Gastroesophageal sphincter (tissue), 4 donors: ENCODE data around the gene ZCCHC24. TPM values are rescaled to one million over a fixed set of nuclear protein-coding genes. Genes with fewer than 3 reads are reported as not detected.

Experiments used
- ATAC-seq: fragments of 150-250 bp; one replicate; pipeline ENCODE4 v1.9.1; 2016; ENCODE audit warnings: mild to moderate bottlenecking, moderate library complexity
- H3K27ac ChIP-seq, 4 donors: fragments of 200-600 bp; sonication (generic) in 3 of 4; 1 replicate in 3 of 4; 2 replicates in 1 of 4; pipeline ENCODE4 v1.5.1; 2016 to 2019
- H3K27me3 ChIP-seq: fragments of 200-600 bp; sonication (generic); one replicate; pipeline ENCODE4 v1.5.1; 2019
- H3K36me3 ChIP-seq, 2 donors: fragments of 200-600 bp; sonication (generic); one replicate each; pipeline ENCODE4 v1.5.1; 2019; ENCODE audit warnings: control low read depth in 1 of 2
- H3K4me1 ChIP-seq, 3 donors: fragments of 200-600 bp; sonication (generic); 1 replicate in 2 of 3; 2 replicates in 1 of 3; pipeline ENCODE4 v1.5.1; 2016 to 2019; ENCODE audit warnings: control low read depth in 2 of 3
- H3K4me3 ChIP-seq, 2 donors: fragments of 200-600 bp; sonication (generic); one replicate each; pipeline ENCODE4 v1.5.1; 2019; ENCODE audit warnings: mild to moderate bottlenecking in 1 of 2, moderate library complexity in 1 of 2
- H3K9me3 ChIP-seq, 3 donors: fragments of 200-600 bp; sonication (generic); one replicate each; pipeline ENCODE4 v1.5.1; 2017 to 2019; ENCODE audit warnings: control low read depth in 2 of 3
- EP300 ChIP-seq: sonication (generic); formaldehyde crosslinking; IDR thresholded peaks from one replicate; pipeline ENCODE4 v1.6.1; 2017; ENCODE audit warnings: antibody characterized with exemption, mild to moderate bottlenecking
- POLR2A ChIP-seq, 2 donors: fragments of 450-650 bp; IDR thresholded peaks; one replicate each; pipeline ENCODE4 v1.6.1; 2017; ENCODE audit warnings: antibody characterized with exemption in 2 of 2, mild to moderate bottlenecking in 2 of 2, moderate library complexity in 1 of 2
- POLR2AphosphoS5 ChIP-seq: sonication (generic); formaldehyde crosslinking; IDR thresholded peaks from one replicate; pipeline ENCODE4 v1.6.1; 2017; ENCODE audit warnings: antibody characterized with exemption
- WGBS, 2 donors: methylation state at CpG; one replicate each; pipeline ENCODE4 v1.1.5; 2018; ENCODE audit warnings: low coverage in 1 of 2; 5-methylcytosine and 5-hydroxymethylcytosine counted together
- total RNA-seq, 4 donors: library from RNA; depleted of rRNA; stranded (reverse); fragments of >200 nt; gene quantifications; one replicate each; pipeline ENCODE4 v1.1.0, GENCODE V29; 2016
- TF ChIP-seq, protein P1 (sequence below), 4 experiments: fragments of 200-600 bp in 2 of 4; fragments of 450-650 bp in 2 of 4; sonication (generic) in 1 of 4; IDR thresholded peaks; one replicate each; pipeline ENCODE4 v1.5.1; 2017 to 2019; ENCODE audit warnings: antibody characterized with exemption in 4 of 4, mild to moderate bottlenecking in 2 of 4, moderate library complexity in 2 of 4

Gene ZCCHC24
- total RNA-seq, 4 donors from 2014 or later, result 60.5 to 186 (median 84.1) TPM

DNA sequence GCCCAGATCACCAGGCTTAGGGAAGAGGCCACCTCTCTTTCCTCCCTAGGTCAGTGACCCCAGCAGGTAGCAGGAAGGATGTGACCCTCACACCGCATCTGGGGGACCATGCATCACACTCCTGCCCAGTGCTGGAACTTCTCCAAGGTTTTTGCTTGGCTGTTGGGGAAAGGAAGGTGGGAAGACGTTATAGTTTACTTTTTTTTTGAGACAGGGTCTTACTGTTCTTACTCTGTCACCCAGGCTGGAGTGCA is 8.6 kb downstream of the ZCCHC24 start:
- Histone ChIP-seq H3K27ac (peak overlapping the region in 3 of 4 donors; percentile 95 to 97 (median 97)), H3K4me3 (no peak overlapping the region), H3K4me1 (peaks cover 8 to 100% (median 88%) of the 10 kb centered on the region in 3 donors), H3K36me3 (peaks cover 0 to 20% of the 10 kb centered on the region in 2 donors), H3K9me3 (no peaks in the 10 kb centered on the region), H3K27me3 (no peaks in the 10 kb centered on the region)
- WGBS, 2 donors, result 18% methylated on average over 2 of the region's 2 CpGs; no CpG with 5 or more reads in 1 of the 2 donors
- ATAC-seq, result no peak
- TF ChIP-seq EP300, result no peak
- no peak for TF ChIP-seq POLR2AphosphoS5
- TF ChIP-seq, protein P1, sequence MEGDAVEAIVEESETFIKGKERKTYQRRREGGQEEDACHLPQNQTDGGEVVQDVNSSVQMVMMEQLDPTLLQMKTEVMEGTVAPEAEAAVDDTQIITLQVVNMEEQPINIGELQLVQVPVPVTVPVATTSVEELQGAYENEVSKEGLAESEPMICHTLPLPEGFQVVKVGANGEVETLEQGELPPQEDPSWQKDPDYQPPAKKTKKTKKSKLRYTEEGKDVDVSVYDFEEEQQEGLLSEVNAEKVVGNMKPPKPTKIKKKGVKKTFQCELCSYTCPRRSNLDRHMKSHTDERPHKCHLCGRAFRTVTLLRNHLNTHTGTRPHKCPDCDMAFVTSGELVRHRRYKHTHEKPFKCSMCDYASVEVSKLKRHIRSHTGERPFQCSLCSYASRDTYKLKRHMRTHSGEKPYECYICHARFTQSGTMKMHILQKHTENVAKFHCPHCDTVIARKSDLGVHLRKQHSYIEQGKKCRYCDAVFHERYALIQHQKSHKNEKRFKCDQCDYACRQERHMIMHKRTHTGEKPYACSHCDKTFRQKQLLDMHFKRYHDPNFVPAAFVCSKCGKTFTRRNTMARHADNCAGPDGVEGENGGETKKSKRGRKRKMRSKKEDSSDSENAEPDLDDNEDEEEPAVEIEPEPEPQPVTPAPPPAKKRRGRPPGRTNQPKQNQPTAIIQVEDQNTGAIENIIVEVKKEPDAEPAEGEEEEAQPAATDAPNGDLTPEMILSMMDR (IDR thresholded peaks at IDR 0.05), result no peak
- no peak for TF ChIP-seq POLR2A (IDR thresholded peaks at IDR 0.05)

DNA sequence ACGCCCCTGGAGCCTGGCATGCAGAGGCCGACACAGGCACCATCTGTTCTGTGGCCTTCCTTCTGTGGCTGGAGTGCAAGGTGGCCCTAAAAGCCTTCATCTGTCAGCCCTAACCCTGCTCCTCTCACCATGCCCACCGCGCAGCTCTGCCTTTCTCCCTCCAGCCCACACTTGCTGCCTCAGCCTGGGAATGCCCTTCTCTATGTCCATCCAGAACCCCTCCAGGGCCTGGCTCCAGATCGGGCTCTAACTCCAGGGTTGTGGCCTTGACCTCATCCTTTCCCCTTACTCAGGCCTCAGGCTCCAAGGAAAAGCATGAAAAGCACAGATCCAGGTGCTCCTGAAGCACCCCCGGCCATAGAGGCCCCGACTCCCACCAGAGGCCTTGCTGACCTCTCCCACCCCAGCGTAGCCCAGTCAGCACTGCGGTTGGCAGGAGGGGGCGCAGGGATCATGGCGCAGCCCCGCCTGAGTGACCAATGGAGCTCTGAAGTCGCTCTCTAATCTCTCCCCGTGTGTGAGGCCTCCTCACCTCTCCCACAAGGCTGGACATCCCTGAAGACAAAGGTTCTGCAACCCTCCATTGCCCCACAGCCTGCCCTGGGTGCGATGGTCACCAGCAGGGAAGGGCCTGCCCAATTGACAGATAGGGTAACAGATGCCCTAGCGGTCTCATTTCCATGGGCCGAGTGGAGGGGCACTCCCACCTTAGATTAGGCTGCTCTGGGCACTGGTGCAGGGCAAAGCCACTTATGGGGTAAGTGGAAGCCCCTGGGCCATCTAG is 9.2 kb downstream of the ZCCHC24 start:
- no peaks in the 10 kb centered on the region for H3K27me3 ChIP-seq
- H3K4me1 ChIP-seq, result peaks cover 8 to 100% (median 83%) of the 10 kb centered on the region in 3 donors
- 60% methylated on average over 3 of the region's 17 CpGs; no CpG with 5 or more reads in 1 of the 2 donors for WGBS, 2 donors
- H3K4me3 ChIP-seq, result peak overlapping the region in 1 of 2 donors; percentile 33
- ATAC-seq, result no peak
- TF ChIP-seq POLR2A (IDR thresholded peaks at IDR 0.05) (no peak), POLR2AphosphoS5 (no peak), EP300 (no peak)
- TF ChIP-seq, protein P1 (IDR thresholded peaks at IDR 0.05), result no peak
- H3K27ac ChIP-seq, result peak overlapping the region; percentile 87 to 97 (median 96)
- peaks cover 0 to 25% of the 10 kb centered on the region in 2 donors for H3K36me3 ChIP-seq
- H3K9me3 ChIP-seq, result no peaks in the 10 kb centered on the region

DNA sequence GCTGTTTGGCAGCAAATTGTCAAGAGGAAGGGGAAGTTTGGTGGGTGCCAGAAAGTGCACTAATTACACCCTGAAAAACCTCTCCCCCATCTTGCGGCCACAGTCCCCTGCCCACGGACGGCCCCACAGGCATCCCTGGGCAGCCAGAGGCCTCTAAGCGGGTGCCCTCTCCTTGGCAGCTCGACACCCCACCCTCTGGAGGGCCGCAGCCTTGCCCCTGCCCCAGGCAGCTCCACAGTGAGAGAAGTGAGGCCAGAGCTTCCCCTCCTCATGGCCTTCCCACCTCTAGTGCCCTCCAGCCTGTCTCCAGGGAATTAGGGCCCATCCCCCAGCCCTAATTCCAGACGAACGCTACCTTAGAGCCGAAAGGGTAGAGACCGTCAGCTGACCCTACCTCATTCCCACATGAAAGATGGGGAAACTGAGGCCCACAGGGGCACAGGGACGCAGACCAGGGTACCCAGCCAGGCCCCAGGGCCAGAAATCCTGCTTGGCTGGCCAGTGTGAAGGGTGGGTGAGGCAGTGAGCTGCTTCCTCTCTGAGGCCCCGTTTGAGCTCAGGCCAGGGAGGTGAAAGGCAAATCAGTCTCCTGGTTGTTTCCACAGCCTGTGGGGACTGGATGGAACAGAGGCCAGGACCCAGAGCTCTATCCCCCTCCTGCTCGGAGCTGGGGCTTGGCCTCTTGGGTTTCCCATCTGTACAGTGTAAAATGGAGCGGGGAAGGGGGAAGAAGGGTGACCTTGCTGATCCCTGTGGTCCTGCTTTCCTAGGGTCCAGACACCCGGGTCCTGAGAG is 10.0 kb downstream of the ZCCHC24 start:
- peak; percentile 38 for ATAC-seq

DNA sequence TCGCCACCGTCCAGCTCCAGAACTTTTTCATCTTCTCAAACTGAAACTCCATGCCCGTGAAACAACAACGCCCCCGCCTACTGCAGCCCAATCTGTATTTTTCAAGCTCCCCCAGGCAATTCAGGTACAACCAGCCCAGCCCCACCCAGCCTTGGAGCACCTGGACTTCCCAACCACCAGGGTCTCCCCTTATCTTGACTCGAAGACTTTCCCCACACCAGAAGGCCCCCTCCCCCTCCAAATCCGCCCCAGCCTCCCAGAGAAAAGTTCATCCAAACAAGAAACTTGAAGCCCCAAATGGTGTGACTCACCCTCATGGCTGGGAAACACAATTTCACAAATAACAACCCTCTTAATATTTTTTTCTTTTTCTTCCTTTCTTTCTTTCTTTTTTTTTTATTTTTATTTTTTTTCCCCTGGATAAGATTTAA is 10.6 kb downstream of the ZCCHC24 start:
- Histone ChIP-seq H3K36me3 (peaks cover 0 to 39% of the 10 kb centered on the region in 2 donors), H3K27ac (peak overlapping the region; percentile 87 to 97 (median 96)), H3K27me3 (no peaks in the 10 kb centered on the region), H3K4me1 (peaks cover 8 to 100% (median 76%) of the 10 kb centered on the region in 3 donors), H3K9me3 (no peaks in the 10 kb centered on the region), H3K4me3 (peak overlapping the region in 1 of 2 donors; percentile 33)
- no peak for ATAC-seq
- TF ChIP-seq, protein P1 (IDR thresholded peaks at IDR 0.05), result no peak
- TF ChIP-seq EP300 (no peak), POLR2AphosphoS5 (no peak), POLR2A (IDR thresholded peaks at IDR 0.05) (no peak)
- 27 to 45% methylated on average over 5 to 7 of the region's 7 CpGs for WGBS, 2 donors

More for the DNA sequence above, 10.0 kb downstream of the ZCCHC24 start:
- Histone ChIP-seq H3K27ac (peak overlapping the region; percentile 87 to 97 (median 96)), H3K9me3 (no peaks in the 10 kb centered on the region), H3K36me3 (peaks cover 0 to 33% of the 10 kb centered on the region in 2 donors), H3K4me3 (peak overlapping the region in 1 of 2 donors; percentile 33), H3K27me3 (no peaks in the 10 kb centered on the region), H3K4me1 (peaks cover 8 to 100% (median 81%) of the 10 kb centered on the region in 3 donors)
- TF ChIP-seq POLR2AphosphoS5 (no peak), POLR2A (IDR thresholded peaks at IDR 0.05) (no peak), EP300 (no peak)
- TF ChIP-seq, protein P1 (IDR thresholded peaks at IDR 0.05), result no peak
- WGBS, 2 donors, result 27% methylated on average over 4 of the region's 15 CpGs; no CpG with 5 or more reads in 1 of the 2 donors
